A172 (cell line): ENCODE results near the gene VPS37C. TPM values are rescaled to one million over a fixed set of nuclear protein-coding genes. Genes with fewer than 3 reads are reported as not detected.

Experiments used
- DNase-seq: peaks from one replicate; pipeline ENCODE4 v3.0.0-alpha.2; 2015; ENCODE audit warnings: low spot score
- total RNA-seq: library from RNA; depleted of rRNA; stranded (reverse); fragments of >200 nt; shearing (Covaris generic); gene quantifications from 2 replicates; pipeline ENCODE4 v1.2.3, GENCODE V29; 2014

The VPS37C gene
- total RNA-seq, 1 experiment from 2014 or later: 9.1 TPM

DNA sequence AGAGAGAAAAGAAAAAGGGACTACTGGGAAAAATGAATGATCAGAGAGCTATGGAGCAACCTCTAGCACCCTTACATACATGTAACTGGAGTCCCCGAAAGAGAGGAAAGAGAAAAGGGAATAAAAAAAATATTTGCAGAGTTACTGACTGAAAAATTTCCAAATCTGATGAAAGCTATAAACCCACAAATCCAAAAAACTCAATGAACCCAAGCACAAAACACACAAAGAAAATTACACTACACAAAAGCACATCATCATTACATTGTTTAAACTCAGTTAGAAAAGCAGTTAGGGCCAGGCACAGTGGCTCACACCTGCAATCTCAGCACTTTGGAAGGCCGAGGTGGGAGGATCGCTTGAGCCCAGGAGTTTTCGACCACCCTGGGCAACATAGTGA lies 6.7 kb downstream of the VPS37C start:
- no peak for DNase-seq

DNA sequence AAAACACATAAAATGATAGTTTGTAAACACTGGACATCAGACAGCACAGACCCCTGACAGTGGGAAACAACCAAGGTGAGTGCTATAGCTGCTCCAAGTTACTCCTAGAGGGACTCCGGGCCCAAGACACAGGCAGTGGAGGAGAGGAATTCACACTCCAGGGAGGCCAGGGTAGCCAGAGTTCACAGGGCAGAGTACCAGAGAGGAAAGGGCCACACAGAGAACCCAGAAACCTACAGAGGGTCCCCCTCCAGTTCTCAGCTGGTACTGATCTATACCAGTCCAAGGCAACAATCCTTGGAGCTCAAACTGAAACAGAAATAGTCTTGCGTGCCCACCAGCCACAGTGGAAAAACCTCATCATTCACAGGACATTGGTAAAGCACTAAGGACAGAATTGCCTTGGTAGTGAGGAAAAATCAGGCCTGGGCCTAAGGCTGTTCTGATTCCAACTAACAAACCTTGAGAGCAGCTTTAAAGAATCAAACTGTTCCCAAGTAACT lies 7.6 kb downstream of the VPS37C start:
- no peak for DNase-seq

DNA sequence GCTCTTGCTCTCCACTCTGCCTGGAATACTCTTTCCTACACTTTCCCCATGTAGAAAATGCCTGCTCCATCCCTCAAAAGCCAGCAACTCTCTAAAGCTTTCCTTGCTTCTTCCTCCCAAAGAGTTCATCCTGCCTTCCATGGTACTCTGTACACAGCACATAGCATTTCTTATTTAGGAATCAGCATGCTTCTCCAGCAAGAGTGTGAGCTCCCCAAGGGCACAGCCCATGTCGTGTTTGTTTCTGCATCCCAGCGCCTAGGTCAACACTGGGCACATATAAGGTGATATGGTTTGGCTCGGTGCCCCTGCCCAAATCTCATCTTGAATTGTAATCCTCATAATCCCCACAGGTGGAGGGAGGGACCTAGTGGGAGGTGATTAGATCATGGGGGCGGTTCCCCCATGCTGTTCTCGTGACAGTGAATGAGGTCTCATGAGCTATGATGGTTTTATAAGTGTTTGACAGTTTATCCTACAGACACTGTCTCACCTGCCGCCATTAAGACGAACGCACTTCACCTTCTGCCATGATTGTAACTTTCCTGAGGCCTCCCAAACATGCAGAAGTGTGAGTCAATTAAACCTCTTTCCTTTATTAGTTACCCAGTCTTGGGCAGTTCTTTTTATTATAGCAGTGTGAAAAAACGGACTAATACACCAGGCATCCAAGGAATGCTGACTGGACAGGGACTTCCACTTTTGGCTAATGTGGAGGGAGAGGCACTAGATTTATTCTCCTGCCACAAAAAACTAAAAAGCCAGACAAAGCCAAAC lies 8.2 kb downstream of the VPS37C start:
- peak; percentile 87 for DNase-seq

DNA sequence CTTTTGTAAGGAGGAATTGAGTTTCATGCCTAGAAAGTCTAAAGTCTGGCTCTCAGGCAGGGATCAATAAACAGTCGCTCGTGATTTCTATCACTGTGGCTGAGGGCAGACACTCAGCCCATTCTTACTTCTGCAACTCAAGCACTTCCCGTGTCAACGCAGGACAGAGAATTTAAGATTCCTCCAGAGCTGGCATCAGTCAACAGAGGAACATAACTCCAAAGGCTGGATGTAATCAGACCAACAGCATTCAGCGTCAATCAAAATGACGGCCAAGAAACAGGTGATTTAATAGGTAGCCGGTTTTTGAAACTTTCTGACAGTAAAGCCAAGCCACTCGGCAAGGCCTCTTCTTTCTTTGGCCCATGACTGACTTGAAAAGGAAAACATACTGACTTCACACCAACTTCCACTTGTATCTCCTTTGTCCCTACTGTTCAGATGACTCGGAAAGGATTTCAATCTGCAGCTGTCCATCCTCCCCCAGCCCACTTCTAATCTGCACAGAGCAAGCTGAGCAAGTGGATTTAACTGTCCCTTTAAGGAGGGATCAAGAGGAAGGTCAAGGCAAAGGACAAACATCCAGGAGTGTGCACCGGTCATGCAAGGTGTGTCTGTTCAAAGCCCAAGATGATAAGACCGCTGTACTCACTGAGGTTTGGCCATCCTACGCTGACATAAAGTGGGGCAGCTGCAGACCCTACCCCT lies 9.5 kb downstream of the VPS37C start:
- no peak for DNase-seq

DNA sequence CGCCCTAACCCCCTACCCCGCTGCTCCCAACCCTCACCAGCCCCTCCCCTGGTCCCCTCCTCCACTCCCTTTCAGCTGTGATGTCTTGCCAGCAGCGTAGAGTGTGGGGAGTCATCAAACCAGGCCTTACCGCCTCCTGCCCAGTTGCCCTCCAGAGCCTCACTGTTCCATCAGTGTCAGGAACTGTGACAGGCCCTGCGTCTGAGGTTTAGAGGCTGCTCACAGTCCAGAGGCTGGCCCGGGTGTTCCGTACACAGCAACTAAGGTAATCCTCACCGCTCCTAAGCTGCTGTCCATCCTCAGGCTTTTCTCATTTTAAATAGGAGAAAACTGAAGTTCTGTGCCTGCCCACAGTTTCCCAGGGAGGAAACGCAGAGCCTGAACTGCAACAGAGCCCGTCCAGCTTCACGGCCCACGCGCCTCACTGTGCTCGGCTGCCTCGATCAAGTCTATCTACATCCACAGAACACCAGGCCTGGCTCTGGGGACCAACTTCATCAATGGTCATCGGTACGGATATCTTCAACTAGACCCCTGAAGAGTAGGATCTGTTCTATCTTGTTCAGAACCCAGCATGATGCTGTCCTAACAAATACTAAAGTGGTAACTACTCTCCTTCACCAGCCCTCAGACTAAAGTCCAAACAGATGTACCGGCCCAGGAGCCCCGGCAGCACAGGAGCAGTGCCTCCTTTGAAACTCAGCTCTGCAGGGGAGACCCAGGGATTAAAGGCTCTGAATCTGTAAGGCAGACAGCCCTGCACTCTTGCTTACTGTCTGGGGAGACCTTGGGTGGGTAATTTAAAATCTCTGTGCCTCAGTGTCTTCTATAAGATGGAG lies 10.3 kb downstream of the VPS37C start:
- no peak for DNase-seq

DNA sequence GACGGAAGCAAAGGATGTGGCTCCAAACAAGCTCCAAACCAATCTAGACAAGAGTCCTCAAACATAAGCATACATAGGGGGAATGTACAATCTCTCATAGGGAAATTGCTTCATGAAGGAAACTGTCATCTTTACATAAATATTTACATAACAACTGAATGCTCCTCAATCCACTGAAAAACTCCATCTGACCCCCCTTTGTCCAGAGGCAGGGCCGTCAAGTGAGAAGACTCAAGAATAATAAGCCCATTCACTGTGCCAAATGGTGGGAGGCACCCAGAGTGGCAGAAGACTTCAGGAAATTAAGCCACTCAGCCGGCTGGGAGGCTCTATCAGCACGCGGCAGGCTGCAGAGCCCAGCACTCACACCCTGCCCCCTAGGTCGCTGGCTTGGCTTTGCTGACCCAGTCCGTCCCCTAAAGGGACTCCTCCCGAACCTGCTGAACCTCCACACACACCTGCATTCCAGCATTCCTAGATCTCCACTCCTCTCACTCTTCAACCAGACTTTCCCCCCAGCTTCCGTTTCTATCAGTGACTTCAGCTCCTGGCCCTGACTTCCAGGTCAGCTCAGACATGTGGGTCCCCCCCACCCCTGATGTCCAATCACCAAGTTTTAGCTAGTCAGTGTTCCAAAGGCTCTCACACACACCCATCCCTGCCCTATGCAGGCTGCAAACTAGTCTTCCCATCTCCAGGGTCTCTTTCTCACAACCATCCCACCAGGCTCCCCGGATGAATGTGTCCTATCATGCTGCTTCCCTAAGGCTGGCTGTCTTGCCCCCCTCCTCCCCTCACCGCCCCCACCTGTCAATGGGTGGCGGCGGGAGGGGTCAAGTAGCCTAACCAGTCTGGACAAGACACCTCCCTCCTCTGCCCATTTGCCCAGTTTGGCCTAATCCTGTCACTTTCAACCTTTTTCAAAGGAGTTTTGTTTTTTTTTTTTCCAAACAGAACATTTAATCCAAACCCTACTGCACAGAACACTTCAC lies 11.3 kb downstream of the VPS37C start:
- no peak for DNase-seq

DNA sequence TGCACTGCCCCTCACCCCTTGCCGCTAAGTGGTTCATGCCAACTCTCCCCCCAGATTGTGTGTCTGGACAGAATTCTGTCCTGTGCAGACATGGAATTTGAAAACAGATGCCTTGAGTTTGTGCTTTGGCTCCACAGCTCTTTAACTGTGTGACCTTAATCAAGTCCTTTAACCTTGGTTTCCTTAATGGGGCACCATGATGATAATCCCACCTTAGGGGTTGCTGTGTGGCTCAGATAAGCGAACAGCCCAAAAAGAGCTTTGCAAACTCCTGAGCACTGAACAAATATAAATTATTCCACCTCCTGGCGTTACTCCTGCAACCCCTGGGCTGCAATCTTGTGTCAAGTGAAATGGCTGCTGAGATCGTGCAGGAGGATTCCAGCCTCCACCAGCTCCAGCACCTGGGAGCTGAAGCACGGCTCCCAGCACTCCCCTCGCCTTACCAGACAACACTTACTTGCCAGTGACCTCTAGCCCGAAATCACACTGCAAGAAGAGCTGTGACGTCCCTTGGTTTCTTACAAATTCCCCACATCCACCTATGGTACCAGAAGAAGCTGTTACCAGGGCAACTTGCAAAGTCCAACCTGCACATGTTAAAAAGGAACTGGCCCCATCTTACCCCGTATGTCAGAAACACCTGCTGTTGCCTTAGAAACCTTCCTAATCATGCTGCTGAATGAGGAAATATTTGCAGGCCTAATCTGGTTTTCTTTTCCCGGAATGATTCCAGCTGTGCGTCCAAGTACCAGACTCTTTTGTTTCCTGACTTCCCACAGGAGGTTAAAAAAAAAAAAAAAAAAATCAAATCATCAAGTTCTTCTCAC lies 13.2 kb downstream of the VPS37C start:
- DNase-seq: no peak

DNA sequence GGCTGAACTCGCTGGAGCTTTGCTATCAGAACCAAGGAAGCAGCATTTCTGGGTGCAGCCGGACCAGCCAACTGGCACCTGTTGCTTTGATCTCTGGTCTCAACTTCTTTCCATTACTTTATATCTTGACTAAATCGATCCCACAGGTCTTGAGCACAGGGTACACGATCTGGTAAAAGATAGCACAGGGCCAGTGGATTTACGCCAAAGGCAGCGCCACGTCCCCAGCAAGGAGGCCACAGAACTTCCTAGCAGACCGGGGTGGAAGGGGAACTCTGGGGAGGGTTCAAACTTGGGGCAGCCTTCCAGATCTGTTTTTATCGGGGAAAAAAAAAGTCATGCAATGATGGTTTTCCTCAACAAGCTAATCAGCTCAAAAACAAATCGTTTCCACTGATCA lies 14.0 kb downstream of the VPS37C start:
- DNase-seq: no peak

DNA sequence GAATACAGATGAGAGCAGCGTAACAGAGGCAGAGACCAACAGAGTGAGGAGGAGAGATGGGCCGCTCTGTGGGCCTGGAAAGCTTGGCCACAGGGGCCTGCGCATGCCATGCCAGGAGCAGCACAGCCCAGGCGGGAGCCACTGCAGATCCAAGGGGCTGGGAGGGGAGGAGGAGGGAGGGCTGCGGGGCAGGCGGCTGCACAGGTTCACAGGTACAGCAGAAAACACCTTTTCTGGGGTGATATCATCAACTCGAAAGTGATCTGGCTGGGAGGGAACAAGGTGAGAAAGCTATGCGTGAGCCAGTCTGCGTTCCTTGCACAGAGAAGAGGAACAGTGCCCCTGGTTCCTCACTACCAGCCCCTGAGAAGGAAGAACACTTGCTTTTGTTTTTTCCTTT lies 14.8 kb downstream of the VPS37C start:
- no peak for DNase-seq

DNA sequence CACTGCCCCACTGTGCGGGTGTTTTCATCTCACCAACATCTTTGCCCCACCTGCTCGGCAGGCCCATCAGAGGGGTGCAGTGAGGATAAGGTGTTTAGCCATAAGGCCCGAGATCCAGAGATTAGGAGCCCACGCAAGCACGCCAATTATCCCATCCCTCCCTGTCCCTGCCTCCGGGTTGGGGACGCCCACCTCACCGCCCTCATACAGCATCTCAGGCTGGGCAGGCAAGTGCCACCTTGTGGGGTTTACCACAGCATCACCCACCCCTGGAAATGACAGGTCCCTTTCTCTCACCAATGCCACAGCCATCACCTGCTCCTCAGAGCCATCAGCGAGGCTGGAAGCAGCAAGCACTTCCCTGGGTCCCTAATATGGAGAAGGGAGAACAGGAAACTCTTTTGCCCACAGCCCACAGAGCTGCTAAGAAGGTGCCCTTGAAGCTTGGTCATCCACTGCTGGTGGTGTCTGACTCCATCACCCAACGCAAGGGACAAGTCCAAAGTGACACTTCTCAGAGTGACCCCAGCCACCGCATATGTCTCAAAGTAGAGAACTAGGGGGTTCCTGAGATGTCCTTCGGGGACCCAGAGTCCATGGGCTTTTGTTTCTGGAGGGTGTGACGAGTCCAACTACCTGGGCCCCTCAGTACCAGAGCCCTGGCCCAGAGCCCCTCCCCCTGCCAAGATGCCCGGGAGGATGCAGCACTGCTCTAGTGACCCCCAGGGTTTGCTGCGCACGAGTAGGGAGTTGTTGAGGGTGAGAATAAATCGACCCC lies 15.8 kb downstream of the VPS37C start:
- no peak for DNase-seq

DNA sequence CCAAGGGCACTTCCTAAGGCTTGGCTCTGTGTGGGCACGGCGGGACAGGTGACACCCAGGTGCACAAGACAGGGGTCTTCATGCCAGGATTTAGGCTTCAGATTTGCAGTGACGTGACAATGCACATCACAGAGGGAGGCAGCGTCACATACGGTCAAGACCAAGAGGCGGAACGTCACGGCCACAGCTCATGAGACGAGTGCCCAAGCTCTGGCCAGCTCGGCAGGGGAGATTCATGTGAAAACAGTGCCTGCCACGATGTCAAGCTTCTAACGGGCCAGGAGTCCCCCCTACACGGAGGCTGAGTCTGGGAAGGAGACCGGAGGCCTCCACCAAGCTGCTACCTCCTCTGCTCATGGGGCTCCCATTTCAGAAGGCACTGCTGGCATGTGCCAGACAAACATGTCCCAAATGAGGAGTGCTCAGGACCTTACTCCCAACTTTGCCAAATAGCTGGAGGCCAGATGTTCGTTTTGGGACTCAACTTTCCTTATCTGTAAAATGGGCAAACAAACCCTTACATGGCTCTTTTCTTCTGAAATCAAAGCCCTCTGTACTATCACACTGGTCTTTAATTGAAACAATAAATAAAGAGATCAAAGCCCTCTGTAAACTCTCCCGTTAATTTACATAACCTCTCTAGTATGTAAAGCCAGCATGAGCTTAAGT lies 16.6 kb downstream of the VPS37C start:
- no peak for DNase-seq

DNA sequence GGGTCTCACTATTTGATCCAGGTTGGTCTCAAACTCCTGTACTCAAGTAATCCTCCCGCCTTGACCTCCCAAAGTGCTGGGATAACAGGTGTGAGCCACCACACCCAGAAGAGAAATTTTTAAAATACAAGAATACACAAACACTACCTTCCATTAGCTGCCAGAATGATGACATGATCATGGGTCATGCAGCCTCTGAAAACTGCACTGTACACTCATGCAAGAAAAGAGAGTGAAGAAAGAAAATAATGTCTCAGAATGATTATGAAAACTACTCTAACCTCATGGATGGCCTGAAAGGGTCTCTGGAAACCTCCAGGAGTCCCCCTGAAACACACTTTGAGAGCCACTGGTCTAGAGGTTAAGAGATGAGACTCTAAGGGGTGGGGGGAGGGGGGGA lies 18.8 kb downstream of the VPS37C start:
- no peak for DNase-seq

DNA sequence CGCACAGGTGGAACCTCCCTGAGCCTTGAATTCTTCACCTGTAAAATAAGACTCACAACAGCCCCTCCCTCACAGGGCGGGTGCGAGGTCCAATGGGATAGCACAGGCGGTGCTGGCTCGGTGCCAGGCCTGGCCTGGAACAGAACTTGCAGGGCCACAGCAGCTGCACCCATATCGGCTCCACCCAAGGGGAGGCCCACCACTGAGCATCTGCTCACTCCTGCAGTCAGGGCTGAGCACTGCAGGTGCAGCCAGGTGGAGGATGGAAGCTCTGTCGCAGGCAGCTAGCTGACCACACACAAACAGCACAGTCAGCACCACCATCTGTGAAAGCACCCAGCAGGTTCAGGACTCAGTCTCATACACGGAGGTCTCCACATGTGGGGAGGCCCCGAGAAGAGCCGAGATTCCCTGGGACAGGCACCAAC lies 19.6 kb downstream of the VPS37C start:
- DNase-seq: no peak

DNA sequence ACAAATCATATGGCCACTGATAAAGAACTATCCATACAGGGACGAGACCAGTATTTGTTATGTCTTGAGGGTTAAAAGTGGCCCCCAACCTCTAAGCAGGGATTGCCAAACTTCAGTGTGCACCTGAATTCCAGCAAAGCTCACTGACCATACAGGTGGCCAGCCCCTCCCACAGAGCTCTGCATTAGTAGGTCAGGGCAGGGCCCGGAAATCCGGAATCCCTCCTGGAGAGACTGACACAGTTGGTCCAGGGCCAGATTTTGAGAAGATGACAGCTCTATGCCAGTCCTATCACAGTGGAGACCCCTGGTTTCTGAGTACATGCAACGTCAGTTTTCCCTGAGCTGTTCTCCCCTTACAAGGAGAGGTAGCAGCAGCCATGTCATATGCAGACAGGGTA lies 20.8 kb downstream of the VPS37C start:
- no peak for DNase-seq

DNA sequence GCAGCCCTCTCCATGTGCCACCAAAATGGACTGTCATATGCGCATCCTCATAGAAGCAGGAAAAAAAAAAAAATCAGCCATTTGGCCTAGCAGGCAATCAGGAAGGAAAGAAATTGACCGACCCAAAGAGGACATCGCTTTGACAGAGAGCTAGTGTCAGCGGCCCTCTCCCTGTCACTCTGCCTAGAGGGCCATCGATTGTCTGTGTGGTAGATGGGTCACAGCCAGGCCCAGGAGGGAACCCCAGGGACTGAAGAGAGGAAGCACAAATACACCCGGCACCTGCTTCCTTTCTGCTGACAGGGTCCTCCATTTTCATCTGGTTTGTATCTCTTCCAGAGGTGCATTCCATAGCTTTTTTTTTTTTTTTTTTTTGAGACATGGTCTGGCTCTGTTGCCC lies 21.8 kb downstream of the VPS37C start:
- DNase-seq: no peak

DNA sequence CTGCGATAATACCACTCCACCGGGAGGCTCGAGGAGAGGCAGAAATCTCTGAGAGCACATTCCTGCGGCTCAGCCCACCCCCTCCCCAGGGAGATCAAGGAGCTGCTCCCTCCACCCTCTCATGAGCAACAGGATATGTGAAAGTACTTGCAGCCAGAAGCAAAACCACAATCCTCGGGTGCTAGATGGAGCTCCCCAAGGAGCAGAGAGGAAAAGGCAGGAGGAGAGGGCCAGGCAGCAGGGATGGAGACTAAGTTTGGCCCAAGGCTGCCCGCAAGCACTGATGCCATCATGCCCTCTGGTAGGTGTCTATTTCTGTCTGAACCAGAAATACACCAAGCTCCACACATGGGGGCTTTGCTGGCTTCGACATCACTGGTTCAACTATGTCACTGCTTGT lies 22.3 kb downstream of the VPS37C start:
- DNase-seq: peak; percentile 80

DNA sequence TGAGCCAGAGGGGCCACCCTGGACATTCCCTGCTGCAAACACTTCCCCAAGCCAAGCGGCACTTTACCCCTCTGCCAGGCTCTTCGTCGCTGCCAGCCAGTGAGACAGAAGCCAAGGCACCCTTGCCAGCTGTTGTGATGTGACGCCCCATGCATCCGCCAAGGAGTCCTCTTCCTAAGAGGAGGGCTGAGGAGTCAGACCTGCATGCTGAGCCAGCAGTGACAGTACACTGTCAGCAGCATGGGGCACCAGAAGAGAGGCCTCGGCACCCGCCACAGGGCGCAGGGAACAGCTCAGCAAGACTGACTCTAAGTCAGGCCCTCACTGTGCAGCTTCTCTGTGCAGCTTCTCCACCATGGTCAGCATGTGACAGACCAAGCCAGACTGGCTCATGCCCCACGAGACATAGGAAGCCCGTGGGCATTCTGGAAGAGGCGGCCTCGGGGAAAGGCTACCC lies 26.4 kb downstream of the VPS37C start:
- no peak for DNase-seq

DNA sequence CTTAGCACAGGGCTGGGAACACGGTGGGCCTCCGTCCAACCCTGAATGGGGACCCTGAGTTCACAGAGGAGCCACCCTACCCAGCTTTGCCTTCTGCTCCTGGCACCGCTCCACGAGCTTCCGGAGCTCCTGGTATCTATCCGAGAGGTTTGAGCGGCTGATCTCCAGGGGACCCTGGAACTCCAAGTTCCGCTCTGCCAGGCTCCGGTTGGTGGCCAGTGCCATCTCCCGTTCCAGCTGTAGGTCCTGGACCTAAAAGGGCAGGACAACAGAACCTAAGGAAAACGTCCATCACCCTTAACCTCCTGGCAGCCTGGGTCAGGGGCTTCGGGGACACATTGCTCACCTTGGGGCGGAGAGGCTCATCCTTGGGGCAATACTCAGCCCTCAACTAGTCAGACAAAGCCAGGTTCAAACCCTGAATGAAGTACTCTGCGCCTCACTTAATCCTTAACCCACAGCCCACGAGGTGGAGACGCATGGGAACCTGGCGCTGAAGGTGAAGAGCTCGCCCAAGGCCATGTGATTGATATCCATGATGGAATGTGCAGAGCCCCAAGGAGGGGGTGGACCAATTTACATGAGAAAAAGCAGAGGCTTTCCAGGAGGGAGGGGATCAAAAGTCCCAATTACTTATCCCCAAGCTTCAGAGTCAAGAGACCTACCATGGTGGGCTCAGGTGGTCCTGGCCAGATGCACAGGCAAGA lies 27.1 kb downstream of the VPS37C start:
- DNase-seq: no peak
